GM18507 (cell line): Measurements from ENCODE around the gene CACNA1E.
"Not testable (repeated sequence)": the region's sequence is repeated elsewhere in the genome, so short reads cannot be mapped to it uniquely, and the experiment has no call there.

Experiments
- DNase-seq: peaks from one replicate; pipeline ENCODE4 v3.0.0; 2011; ENCODE audit warnings: low read depth; ENCODE audit not compliant: insufficient read length; ENCODE audit errors: extremely low spot score
- FAIRE-seq: peaks from 2 replicates; lab custom pipeline; 2011; peaks lifted over from hg19 to GRCh38; lab: Jason Lieb, UNC

The CACNA1E gene

DNA sequence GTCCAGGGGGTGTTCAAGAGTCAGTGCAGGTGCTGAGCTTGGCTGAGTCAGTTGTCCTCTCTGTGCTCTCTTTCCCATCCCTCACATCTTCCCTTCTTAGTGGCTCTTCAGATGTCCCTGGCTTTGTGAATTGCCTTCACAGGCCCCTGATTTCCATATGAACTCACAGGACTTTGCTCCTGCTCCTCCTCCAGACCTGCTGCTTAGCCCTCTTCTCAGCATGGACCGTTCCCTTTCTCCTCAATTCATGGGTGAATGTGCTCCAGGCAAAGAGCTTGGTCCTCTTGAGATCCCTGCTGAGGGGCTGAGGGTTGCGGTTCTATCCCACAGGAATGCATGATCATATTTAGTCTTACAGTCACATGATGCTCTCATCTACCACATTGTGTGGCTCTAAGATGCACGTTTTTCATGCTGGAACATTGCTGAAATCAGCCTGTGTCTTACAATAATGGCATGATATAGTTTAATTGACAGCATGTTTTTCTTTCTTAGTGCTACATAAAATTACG is 30.5 kb downstream of the CACNA1E start:
- FAIRE-seq (no peak), DNase-seq (no peak)

DNA sequence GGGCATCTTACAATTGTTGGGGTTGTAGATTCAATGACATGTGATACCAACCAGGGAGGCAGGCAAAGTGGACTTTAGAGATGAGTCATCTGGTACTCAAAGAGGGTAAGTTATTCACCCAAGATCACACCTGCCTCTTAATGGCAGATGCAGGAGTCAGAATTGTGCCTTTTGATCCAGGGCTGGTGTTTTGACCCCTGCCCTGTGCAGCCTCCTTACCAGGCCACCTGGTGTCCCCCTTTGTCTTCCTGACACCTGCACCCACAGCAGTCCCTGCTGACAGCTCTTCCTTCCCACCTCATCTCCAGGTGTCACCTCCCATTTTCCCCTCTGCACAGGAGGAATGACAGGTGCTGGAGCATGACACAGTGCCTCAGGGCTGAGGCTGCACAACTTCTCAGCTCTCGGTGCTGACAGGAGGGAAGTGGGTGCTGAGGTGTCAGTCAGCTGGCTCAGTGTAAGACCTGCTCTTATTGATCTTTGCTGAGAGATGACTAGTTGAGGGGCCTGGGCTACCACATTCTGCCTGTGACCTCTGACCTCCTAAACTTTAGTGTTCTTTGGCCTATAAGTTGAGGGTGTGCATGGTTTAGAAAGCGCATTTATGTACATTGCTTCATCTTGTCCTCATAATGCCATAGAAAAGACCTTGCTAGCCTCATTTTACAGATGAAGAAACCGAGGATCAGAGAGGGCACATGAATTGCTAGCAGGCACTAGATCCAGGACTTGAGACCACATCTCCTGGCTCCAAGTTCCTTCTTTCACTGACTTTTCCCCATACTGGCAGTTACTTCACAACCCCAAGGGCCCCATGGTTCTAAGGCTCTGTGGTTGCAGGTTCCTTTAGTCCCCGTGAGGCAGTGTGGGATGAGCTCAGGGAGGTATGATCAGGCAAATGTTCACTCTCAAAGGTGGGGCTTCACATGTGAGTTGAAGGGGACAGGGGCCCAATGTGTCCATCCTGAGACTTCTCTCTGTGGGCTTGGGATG is 31.3 kb downstream of the CACNA1E start:
- DNase-seq, result no peak

DNA sequence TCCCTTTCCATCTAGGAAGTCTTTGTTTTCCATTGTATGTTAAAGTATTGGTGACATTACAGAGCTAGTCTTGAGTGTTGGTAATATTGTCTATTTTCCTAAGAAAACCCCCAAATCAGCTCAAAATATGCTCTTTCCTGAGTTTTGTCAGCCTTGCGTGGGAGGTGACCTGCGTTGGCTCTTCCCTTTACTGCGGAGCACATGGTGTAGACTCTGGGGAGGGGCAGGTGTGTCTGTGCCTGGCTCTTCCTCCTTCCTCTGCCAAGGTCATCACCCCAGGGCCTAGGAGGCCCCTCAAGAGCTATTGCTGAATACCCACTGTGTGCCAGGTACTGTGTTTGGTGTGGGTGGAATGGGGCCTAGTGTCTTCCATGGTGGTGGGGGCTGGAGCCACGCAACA is 33.4 kb downstream of the CACNA1E start:
- FAIRE-seq (no peak), DNase-seq (no peak)

More for the DNA sequence above, 31.3 kb downstream of the CACNA1E start:
- FAIRE-seq, result peak; percentile 92

GRCh38 chr1:181517181-181517875 is 34.0 kb downstream of the CACNA1E start:
- DNase-seq (no peak), FAIRE-seq (no peak)

DNA sequence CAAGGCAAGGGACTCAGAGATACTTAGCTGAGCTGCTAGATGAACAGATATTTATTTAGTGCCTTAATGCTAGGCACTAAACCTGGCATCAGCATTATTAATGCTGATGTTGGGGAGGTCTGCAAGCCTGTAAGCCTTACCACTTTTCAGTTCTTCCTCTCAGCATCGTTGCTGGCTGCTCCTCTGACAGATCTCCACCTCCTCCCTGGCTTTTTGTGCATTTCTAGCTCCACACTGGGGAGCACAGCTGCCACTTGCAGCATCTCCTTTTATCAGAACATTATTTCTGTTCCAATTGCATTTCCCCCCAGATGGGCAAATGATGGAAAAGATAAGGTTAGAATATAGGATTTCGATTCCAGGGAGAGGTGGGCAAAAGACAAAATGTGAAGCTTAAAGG is 34.8 kb downstream of the CACNA1E start:
- FAIRE-seq (no peak), DNase-seq (no peak)

GRCh38 chr1:181522864-181523263 is 39.5 kb downstream of the CACNA1E start:
- DNase-seq (no peak), FAIRE-seq (peak; percentile 5)

DNA sequence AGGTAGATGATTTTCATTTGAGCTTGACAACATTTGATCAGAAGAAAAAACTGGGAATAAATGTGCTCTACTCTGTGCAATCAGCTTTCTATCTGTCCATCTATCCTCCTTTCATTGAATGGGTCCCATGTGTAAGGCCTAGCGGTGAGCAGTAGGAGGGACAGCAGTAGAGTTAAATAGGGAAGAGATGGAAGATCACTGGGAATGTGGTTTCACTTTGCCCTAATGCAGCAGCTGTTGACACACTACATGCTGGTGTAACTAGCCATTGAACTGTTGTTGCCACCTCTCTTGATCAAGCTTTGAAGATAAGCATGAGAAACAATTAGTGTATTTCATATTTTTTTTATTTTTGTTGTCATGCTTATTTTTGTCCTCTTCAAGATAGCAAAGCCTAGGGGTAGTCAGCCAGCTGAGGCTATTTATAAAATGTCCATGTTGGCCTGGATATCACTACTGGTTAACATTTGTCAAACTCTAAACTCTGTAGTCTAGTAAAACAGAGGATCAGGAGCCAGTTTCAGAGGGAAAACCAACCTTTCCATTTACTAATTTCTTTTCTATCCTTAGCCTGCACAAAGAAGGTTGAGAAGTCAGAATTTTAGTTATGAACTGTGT is 41.9 kb downstream of the CACNA1E start:
- DNase-seq (no peak), FAIRE-seq (no peak)

DNA sequence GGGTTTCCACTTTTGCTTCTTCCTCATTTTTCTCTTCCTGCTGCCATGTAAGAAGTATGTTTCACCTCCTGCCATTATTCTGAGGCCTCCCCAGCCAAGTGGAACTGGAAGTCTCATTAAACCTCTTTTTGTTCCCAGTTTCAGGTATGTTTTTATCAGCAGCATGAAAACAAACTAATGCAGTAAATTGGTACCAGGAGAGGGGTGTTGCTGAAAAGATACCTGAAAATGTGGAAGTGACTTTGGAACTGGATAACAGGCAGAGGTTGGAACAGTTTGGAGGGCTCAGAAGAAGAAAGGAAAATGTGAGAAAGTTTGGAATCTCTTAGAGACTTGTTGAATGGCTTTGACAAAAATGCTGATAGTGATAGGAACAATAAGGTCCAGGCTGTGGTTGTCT is 44.9 kb downstream of the CACNA1E start:
- FAIRE-seq, DNase-seq: not testable (repeated sequence)

GRCh38 chr1:181531441-181531840 is 48.1 kb downstream of the CACNA1E start:
- no peak for FAIRE-seq
- DNase-seq, result no peak

- no peak for DNase-seq
- FAIRE-seq, result no peak
Observed at GRCh38 chr1:181531951-181532600, 48.8 kb downstream of the CACNA1E start.

DNA sequence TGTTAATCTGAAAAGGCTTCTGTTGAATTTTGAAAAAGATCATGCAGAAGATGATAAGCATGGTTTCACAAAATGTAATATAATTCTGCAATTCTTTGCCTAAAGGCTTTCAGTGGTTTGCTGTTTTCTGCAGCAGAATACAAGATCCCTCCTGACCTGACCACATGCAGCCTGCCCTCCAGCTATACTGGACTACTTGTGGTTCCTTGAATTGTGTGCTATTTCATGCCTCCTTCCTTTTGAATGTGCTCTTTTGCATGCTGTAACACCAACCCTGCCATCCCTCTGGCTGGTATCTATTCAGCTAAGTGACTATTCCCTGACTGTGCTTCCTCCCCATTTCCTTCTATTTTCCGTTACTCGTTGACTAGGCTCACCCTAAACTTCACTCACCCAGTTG is 55.5 kb downstream of the CACNA1E start:
- DNase-seq (no peak), FAIRE-seq (peak; percentile 48)

- DNase-seq, result no peak
- no peak for FAIRE-seq
Observed at GRCh38 chr1:181541458-181541857, 58.1 kb downstream of the CACNA1E start.

GRCh38 chr1:181541947-181542346 is 58.6 kb downstream of the CACNA1E start:
- no peak for DNase-seq
- FAIRE-seq, result no peak

DNA sequence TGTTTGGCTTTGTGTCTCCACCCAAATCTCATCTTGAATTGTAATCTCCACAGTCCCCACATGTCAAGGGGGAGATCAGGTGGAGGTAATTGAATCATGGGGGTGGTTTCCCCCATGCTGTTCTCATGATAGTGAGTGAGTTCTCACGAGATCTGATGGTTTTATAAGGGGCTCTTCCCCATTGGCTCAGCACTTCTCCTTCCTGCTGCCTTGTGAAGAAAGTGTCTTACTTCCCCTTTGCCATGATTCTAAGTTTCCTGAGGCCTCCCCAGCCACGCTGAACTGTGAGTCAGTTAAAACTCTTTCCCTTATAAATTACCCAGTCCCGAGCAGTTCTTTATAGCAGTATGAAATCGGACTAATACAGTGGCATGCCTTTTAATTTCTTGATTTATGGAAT is 59.1 kb downstream of the CACNA1E start:
- not testable (repeated sequence) for FAIRE-seq, DNase-seq

- DNase-seq, result no peak
- FAIRE-seq, result no peak
Observed at GRCh38 chr1:181545395-181545794, 62.1 kb downstream of the CACNA1E start.

DNA sequence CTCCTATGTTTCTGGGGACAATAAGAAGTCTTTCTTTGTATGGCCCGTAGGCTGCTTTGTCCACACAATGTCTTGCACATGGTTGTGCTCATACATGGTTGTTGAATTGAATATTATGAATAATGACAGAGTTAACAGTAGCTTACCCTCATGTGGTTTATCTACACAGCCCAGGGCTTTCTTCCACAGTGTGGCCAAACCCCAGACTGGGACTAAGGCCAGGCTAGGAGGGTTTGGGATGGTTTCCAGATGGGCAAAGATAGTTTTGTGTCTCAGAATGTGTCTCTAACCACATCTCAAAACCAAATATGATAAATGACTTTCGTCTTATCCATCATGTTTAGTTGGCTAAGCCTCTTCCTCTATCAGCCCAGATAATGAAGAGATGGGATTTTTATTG is 65.2 kb downstream of the CACNA1E start:
- FAIRE-seq, result no peak

DNA sequence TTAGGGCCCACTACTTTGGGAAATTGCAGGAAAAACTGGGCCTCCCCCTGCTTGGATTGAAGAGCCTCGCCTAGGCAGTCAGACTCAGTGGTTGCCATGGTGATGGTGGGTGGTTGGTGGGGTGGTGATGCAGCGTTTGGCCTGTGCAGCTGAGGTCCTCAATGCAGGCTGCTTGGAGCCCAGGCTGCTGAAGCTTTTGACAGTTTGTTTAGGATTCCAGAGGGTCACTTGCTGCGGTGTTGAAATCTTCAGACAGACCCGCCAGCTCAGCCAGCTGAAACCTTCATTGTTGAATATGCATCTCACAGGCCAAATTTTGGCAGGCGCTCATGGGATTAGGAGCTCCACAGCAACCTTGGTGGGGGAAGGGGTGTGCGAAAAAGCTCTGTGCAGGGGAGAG is 67.9 kb downstream of the CACNA1E start:
- FAIRE-seq (no peak), DNase-seq (no peak)

More for the DNA sequence above, 65.2 kb downstream of the CACNA1E start:
- DNase-seq, result no peak

- DNase-seq, result no peak
- no peak for FAIRE-seq
Observed at GRCh38 chr1:181551754-181552153, 68.4 kb downstream of the CACNA1E start.

DNA sequence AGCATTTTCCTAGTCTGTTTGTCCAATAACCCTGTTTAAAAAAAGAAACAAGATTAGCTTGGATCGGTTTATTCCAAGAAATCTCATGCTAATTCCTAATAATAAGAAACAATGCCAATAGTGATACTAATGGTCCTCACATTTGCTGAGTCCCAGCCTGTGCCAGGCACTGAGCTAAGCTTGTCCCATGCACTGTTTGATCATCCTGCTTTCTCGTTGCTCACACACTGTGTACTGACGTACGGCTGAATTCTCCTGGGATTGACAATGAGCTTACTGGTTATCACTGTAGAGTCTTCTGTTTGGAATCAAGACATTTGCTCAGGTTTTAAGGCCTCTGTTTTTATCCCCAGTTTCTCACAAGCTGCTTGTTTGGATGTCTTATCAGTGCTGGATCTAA is 71.1 kb downstream of the CACNA1E start:
- DNase-seq (no peak), FAIRE-seq (no peak)
